GM12878 (cell line): ENCODE data around the gene RFX3.

Experiments used
- BMI1 ChIP-seq: fragments of 450-650 bp; IDR thresholded peaks from 2 replicates; pipeline ENCODE4 v1.6.1; 2016; ENCODE audit warnings: mild to moderate bottlenecking, moderate library complexity, borderline replicate concordance
- CREB1 ChIP-seq: IDR thresholded peaks from 2 replicates; pipeline ENCODE4 v1.6.1; 2012; ENCODE audit warnings: low read depth, mild to moderate bottlenecking, inconsistent platforms
- CREM ChIP-seq: IDR thresholded peaks from 2 replicates; pipeline ENCODE4 v1.6.1; 2014; ENCODE audit warnings: antibody characterized with exemption, low read depth
- CTCF ChIP-seq, 3 experiments: IDR thresholded peaks in 2 of 3; conservative IDR thresholded peaks in 1 of 3; 2 replicates each; pipeline ENCODE4 v1.5.1; 2011; ENCODE audit warnings: low read depth in 3 of 3, low read length in 3 of 3, mild to moderate bottlenecking in 3 of 3, control low read depth in 2 of 3, moderate library complexity in 2 of 3, inconsistent platforms in 1 of 3, mixed read lengths in 1 of 3; ENCODE audit not compliant: control insufficient read depth in 2 of 3, insufficient read depth in 1 of 3; ENCODE audit errors: extremely low read depth in 1 of 3
- E2F8 ChIP-seq: fragments of 450-650 bp; IDR thresholded peaks from 2 replicates; pipeline ENCODE4 v1.6.1; 2018; ENCODE audit warnings: mild to moderate bottlenecking, low read depth, moderate library complexity; ENCODE audit not compliant: partially characterized antibody
- JUND ChIP-seq: IDR thresholded peaks from 2 replicates; pipeline ENCODE4 v1.6.1; 2012; ENCODE audit warnings: low read depth, mild to moderate bottlenecking, low read length, improper control_type of control experiment, moderate library complexity
- POLR2AphosphoS5 ChIP-seq: IDR thresholded peaks from 2 replicates; pipeline ENCODE4 v1.6.1; 2011; ENCODE audit warnings: mild to moderate bottlenecking, low read length, inconsistent platforms
- RCOR1 ChIP-seq: conservative IDR thresholded peaks from 2 replicates; pipeline ENCODE4 v1.6.1; 2012; ENCODE audit warnings: low read depth, low read length, improper control_type of control experiment
- RELA ChIP-seq: fragments of 450-650 bp; IDR thresholded peaks from 2 replicates; pipeline ENCODE4 v1.8.0; 2014; ENCODE audit warnings: borderline replicate concordance; ENCODE audit not compliant: partially characterized antibody
- SMC3 ChIP-seq: IDR thresholded peaks from 2 replicates; pipeline ENCODE4 v1.6.1; 2011; ENCODE audit warnings: low read length, improper control_type of control experiment, borderline replicate concordance
- USF2 ChIP-seq: IDR thresholded peaks from 2 replicates; pipeline ENCODE4 v1.6.1; 2011; ENCODE audit warnings: low read depth, low read length, improper control_type of control experiment, borderline replicate concordance
- YBX1 ChIP-seq: fragments of 450-650 bp; IDR thresholded peaks from 2 replicates; pipeline ENCODE4 v1.6.1; 2016; ENCODE audit warnings: antibody characterized with exemption
- ZNF217 ChIP-seq: fragments of 450-650 bp; IDR thresholded peaks from 2 replicates; pipeline ENCODE4 v1.6.1; 2017; ENCODE audit warnings: antibody characterized with exemption, mild to moderate bottlenecking
- TF ChIP-seq, protein P1 (sequence below): IDR thresholded peaks from 2 replicates; pipeline ENCODE4 v1.6.1; 2012; ENCODE audit warnings: mild to moderate bottlenecking, low read depth, low read length

DNA sequence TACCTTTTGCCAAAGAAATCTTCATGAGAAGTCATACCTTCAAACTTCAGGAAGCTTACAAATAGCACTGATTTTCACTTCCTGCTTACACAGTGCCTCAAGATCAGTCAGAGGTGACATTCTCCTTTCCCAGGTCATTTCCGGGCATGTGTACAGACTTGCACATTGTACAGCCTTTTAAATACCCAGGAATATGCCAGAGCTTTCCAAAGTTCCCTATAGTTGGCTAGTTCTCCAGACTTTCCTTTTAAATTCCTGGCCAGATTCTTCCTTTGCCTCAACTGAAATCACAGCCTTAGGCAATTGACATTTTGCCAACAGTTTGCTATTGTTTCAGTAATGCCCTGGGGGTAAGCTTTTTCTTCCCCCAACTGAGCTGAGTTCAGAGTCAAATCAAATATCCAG is 47.2 kb downstream of the RFX3 start:
- TF ChIP-seq CTCF (IDR thresholded peaks at IDR 0.05 in 2 of 3, conservative IDR thresholded peaks at IDR 0.05 in 1 of 3; ENCODE audit: control insufficient read depth in 2 of 3, extremely low read depth in 1 of 3, insufficient read depth in 1 of 3, low read depth in 3 of 3, low read length in 3 of 3) (no peak), BMI1 (no peak), JUND (no peak), CREM (peak; percentile 53; the same call in 1 of the 2 replicates), POLR2AphosphoS5 (no peak), E2F8 (no peak), USF2 (no peak), RELA (no peak), ZNF217 (no peak), CREB1 (peak; percentile 40; the same call in 1 of the 2 replicates), RCOR1 (no peak), SMC3 (no peak), YBX1 (no peak)
- TF ChIP-seq, protein P1, sequence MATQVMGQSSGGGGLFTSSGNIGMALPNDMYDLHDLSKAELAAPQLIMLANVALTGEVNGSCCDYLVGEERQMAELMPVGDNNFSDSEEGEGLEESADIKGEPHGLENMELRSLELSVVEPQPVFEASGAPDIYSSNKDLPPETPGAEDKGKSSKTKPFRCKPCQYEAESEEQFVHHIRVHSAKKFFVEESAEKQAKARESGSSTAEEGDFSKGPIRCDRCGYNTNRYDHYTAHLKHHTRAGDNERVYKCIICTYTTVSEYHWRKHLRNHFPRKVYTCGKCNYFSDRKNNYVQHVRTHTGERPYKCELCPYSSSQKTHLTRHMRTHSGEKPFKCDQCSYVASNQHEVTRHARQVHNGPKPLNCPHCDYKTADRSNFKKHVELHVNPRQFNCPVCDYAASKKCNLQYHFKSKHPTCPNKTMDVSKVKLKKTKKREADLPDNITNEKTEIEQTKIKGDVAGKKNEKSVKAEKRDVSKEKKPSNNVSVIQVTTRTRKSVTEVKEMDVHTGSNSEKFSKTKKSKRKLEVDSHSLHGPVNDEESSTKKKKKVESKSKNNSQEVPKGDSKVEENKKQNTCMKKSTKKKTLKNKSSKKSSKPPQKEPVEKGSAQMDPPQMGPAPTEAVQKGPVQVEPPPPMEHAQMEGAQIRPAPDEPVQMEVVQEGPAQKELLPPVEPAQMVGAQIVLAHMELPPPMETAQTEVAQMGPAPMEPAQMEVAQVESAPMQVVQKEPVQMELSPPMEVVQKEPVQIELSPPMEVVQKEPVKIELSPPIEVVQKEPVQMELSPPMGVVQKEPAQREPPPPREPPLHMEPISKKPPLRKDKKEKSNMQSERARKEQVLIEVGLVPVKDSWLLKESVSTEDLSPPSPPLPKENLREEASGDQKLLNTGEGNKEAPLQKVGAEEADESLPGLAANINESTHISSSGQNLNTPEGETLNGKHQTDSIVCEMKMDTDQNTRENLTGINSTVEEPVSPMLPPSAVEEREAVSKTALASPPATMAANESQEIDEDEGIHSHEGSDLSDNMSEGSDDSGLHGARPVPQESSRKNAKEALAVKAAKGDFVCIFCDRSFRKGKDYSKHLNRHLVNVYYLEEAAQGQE: no peak
